Sigmoid colon (tissue), 3 donors: Measurements from ENCODE around the gene DHFR.

ENCODE experiments used
- POLR2A ChIP-seq, 2 donors: fragments of 450-650 bp; IDR thresholded peaks; one replicate each; pipeline ENCODE4 v1.6.1; 2016; ENCODE audit warnings: antibody characterized with exemption in 2 of 2, mild to moderate bottlenecking in 2 of 2, moderate library complexity in 2 of 2
- TF ChIP-seq, protein P1 (sequence below), 4 experiments: fragments of 450-650 bp in 3 of 4; fragments of 200-600 bp in 1 of 4; IDR thresholded peaks; one replicate each; pipeline ENCODE4 v1.5.1; 2016 to 2019; ENCODE audit warnings: antibody characterized with exemption in 4 of 4, mild to moderate bottlenecking in 3 of 4, moderate library complexity in 2 of 4

DNA sequence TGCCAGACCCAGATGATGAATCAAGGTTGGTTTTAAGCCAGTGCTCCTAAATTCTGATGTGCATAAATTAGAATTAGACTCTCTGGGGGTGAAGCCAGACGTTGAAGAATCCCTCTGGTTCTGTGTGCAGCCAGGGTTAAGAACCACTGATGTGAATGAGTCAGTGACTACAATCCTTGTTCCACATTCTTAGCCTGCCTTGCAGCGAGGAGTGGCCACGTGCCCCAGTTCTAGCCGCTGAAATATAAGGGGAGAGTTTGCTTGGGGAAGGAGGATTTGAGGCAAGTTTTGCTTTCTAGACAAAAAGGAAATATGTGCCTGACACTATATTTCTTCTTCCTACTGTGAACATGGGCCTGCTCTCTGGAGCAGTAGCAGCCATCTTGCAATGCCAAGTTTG is 34.6 kb downstream of the DHFR start:
- TF ChIP-seq POLR2A (IDR thresholded peaks at IDR 0.05) = no peak
- TF ChIP-seq, protein P1, sequence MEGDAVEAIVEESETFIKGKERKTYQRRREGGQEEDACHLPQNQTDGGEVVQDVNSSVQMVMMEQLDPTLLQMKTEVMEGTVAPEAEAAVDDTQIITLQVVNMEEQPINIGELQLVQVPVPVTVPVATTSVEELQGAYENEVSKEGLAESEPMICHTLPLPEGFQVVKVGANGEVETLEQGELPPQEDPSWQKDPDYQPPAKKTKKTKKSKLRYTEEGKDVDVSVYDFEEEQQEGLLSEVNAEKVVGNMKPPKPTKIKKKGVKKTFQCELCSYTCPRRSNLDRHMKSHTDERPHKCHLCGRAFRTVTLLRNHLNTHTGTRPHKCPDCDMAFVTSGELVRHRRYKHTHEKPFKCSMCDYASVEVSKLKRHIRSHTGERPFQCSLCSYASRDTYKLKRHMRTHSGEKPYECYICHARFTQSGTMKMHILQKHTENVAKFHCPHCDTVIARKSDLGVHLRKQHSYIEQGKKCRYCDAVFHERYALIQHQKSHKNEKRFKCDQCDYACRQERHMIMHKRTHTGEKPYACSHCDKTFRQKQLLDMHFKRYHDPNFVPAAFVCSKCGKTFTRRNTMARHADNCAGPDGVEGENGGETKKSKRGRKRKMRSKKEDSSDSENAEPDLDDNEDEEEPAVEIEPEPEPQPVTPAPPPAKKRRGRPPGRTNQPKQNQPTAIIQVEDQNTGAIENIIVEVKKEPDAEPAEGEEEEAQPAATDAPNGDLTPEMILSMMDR (IDR thresholded peaks at IDR 0.05) = no peak
